Superior temporal gyrus (tissue), 1 donor: ENCODE measurements around the gene DENND10.
"Not testable (repeated sequence)": the region's sequence is repeated elsewhere in the genome, so short reads cannot be mapped to it uniquely, and the experiment has no call there.

Source experiments
- DNase-seq: peaks from one replicate; pipeline ENCODE4 v3.0.0-alpha.2; 2016; ENCODE audit errors: extremely low spot score

Gene DENND10, protein sequence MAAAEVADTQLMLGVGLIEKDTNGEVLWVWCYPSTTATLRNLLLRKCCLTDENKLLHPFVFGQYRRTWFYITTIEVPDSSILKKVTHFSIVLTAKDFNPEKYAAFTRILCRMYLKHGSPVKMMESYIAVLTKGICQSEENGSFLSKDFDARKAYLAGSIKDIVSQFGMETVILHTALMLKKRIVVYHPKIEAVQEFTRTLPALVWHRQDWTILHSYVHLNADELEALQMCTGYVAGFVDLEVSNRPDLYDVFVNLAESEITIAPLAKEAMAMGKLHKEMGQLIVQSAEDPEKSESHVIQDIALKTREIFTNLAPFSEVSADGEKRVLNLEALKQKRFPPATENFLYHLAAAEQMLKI

GRCh38 chr10:119103903-119104653 is at the start of gene DENND10:
Gene DENND10 (plus strand): TSS chr10:119104113. CDS start chr10:119104143, 30 bp downstream.
- DNase-seq = peak; percentile 63

DNA sequence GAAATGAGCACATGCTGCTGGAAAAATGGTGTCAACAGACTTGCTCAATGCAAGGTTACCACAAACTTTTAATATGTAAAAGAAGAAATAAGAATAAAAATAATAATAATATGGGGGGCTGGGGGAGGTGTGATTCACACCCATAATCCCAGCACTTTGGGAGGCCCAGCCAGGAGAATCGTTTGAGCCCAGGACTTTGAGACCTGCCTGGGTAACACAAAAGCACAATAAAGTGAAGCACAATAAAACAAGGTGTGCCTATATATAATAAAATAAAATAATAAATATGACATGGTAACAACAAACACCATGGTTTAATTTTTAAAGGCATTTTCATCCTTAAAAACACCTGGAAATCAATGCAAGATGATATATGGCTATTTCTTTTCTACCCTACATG is 48.4 kb upstream of the DENND10 start:
- DNase-seq = no peak

- DNase-seq = no peak
Observed at GRCh38 chr10:119058010-119058409, 45.9 kb upstream of the DENND10 start.

DNA sequence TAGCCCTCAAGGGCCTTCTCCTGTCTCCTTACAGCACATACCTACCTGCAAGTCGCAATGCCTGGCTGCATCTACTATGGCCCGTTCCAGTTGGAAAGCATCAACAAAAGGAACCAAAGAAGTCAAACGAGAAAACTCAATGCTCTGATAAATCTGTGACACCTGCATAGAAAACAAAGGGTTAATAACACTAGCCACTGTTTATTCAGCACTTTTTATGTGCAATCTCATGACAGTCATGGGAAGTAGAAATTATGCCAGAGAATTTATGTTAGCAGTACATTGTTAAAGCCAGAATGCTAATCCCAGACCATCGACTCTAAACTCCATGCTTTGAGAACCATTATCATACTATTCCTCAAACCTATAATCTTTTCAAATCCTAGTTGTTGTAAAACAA is 44.4 kb upstream of the DENND10 start:
- no peak for DNase-seq

DNA sequence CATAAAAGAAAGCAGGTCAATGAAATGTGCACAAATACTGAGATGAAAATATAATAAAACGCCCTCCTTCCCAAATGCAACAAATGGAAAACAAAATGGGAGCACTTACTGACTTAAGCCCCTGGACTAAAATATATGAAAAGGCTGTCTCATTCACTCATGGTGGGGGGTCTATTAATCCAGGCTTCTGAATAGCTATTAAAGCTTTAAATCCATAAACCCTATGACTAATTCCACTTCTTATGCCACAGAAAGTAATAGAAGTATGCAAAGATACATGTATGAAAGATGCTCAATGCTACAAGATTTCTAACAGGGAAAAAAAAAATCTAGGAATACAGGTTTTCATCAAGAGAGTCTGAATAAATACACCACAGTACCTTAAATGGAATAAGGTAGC is 43.8 kb upstream of the DENND10 start:
- DNase-seq = no peak

GRCh38 chr10:119061352-119061751 is 42.6 kb upstream of the DENND10 start:
- DNase-seq = no peak

GRCh38 chr10:119061926-119062325 is 42.0 kb upstream of the DENND10 start:
- DNase-seq = no peak

DNA sequence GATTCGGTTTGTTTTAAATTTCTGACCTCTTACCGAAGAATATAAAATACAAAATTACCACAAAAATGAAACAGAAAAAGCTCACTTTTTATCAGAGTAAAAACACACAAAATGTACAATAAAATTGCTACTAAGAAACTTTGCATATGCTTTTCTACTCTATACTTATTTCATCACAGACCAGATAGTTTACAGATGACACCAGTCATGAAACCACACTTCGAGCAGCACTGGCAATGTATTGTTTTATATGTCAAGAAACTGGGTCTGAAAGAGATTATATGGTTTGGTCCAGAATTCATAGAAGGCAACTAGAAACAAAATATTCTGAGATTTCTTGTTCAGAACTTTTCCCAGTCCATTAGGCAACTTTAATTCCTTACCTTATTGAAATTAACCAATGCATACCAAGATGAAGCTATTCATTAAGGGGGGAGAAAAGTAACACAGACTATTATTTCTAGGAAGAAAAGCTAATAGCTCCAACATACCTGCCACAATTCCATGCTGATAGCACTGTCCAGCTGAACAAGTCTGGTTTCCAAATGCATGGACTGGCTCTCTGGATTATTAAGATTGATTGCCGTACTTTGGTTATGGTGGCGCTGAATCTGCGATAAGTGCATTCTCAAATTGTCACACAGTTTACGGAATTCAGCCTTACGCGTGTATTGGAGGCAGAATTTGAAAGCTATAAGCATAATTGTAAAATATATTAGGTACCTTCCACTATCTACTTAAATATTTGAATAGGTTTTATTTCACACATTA is 33.3 kb upstream of the DENND10 start:
- no peak for DNase-seq

DNA sequence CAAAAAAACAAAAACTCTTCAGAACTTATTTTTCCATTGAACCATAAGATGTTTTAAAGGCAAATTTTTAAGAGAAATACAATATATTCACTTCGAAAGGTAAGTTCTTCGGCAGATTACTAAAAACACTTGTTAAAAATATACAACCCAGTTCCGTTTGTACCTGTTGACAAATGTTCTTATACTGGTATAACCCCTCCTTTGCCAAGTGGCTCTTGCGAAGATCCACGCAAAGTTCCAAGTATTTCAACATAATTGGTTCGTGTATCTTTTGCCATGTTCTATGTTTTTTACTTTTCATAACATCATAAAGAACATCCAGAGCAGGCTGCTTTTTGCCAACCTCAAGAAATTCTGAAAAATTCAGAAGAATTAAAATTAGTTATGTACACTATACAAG is 30.3 kb upstream of the DENND10 start:
- DNase-seq = no peak

- no peak for DNase-seq
Observed at GRCh38 chr10:119078422-119079179, 25.3 kb upstream of the DENND10 start.

- DNase-seq = no peak
Observed at GRCh38 chr10:119079599-119080520, 24.1 kb upstream of the DENND10 start.

DNA sequence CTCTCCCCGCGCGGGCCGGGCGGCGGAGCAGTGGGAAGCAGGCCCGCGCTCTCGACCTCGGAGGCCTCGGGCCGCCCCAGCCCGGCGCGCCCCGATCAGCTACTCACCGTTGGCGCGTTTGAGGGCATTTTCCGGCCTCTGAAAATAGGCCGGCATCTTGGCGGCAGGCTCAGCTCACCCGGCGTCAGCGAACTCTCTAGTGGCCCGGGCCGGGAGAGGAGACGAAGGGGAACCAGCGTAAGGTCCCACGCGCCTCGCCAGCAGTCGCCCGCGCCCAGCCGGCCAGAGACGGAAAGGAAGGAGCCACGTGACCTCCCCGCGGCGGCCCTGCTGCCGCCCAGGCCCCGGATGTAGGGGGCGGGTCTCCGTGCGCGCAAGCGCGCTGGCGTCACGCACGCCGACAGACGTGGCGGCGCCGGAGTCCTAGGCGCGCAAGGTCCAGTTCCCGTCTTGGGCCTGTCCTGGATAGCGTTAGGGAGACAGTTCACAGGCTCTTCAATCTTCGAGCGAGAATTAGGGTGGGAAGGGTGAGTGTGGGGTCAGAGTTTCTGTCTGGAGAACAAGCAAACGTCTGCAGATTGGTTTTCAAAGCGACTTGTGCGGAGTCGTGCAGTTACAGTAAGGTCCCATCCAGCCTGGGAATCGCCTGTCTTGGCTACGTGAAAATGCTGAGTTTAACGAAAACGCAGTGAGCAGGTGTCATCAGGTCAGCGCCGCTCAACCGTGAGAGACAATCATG is 23.2 kb upstream of the DENND10 start, which contains the start of gene EIF3A:
EIF3A (minus strand) TSS at position 297 of the 739 bp plus-strand sequence; CDS start at position 156, 141 bp downstream.
- peak; percentile 93 for DNase-seq

DNA sequence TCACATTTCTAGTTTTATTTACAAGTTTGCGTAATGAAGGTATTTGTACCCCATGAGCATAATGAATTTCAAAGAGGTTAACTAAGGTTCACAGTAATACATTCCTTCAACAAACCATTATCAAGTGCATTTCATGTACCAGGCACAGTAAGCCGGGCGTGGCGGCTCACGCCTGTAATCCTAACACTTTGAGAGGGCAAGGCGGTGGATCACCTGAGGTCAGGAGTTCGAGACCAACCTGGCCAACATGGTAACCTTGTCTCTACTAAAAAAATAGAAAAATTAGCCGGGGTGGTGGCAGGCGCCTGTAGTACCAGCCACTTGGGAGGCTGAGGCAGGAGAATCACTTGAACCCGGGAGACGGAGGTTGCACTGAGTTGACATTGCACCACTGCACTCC is 19.0 kb upstream of the DENND10 start:
- DNase-seq = no peak

DNA sequence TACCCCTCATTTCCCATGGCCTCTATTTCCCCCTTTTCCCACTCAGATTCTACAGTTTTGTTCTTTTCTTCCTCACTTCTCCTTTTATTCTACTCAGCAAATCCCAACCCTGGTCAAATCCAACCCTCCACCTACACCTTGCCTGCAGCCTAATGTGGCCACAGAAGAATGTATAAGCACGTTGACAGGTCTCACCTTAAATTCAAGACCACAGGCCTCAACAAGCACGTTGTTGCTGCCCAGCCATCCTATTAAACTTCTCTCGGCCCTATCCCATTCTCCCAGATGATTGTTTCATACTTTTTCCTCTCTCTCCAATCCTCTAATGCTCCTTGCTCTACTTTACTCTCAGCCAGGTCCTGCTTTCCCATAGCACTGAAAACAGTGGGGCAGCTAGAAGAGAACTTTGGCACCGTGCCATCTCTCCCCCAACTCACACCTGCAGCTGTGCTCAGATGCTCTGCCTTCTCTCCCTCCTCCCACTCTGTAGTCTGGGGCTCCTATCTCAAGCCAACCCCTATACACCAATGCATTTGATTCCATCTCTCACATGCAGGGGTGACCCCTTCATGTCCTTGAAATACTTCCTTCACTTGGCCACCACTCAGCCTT is 16.5 kb upstream of the DENND10 start:
- DNase-seq = no peak

DNA sequence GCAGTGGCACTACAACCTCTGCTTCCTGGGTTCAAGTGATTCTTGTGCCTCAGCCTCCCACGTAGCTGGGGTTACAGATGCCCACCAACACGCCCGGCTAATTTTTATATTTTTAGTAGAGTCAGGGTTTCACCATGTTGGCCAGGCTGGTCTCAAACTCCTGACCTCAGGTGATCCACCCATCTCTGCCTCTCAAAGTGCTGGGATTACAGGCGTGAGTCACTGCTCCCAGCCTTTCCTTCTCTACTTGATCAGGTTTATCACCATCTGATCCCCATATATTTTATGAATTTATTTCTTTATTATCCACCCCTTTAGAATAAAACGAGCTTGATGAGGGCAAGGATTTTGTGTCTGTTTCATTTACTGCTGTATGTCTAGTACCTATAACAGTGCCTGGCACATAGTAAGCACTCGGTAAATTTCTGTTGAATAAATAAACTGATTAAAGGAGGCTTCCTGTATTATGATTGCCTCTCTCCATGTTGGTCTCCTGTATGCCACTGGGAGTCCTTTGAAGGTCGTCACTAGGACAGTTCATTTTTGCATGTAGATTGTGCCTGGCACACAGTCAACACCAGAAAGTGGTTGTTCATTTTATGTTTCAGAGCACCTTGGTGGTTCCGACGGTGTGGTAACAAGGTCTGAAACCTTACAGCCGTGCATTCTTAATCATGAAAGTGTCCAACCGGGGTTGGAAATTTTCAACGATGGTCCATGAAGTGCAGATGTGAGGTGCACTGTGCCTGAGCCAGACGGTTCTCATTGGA is 13.7 kb upstream of the DENND10 start:
- DNase-seq = no peak

DNA sequence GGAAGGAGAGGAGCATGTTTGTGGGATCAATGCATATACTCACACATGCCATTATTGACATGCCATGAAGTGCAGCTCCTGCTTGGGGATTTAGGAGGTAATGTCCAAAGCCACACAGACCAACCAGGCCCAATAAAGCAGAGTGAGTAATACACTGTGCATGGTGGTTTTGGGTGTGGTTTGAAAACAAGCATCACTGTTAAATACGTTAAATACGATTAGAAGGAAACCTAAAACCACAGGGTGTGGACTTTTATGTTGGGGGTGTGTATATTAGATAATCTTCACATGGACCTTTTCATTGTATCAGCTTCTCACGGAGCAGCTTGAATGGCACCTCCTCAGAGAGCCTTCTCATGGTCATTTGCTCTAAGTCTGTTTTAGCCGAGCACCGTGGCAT is 12.9 kb upstream of the DENND10 start:
- DNase-seq = no peak

DNA sequence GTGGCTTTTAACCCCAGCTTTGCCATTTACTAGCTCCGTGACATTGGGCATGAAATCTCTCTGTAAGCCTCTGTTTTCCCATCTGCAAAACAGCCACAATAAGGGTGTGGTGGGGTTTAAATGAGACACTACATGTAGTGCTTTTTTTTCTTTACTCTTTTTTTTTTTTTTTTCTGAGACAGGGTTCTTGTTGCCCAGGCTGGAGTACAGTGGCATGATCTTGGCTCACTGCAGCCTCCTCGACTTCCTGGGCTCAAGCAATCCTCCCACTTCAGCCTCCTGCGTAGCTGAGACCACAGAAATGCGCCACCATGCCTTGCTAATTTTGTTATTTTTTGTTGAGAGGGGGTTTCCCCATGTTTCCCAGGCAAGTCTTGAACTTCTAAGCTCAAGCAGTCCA is 8.3 kb upstream of the DENND10 start:
- DNase-seq = no peak

DNA sequence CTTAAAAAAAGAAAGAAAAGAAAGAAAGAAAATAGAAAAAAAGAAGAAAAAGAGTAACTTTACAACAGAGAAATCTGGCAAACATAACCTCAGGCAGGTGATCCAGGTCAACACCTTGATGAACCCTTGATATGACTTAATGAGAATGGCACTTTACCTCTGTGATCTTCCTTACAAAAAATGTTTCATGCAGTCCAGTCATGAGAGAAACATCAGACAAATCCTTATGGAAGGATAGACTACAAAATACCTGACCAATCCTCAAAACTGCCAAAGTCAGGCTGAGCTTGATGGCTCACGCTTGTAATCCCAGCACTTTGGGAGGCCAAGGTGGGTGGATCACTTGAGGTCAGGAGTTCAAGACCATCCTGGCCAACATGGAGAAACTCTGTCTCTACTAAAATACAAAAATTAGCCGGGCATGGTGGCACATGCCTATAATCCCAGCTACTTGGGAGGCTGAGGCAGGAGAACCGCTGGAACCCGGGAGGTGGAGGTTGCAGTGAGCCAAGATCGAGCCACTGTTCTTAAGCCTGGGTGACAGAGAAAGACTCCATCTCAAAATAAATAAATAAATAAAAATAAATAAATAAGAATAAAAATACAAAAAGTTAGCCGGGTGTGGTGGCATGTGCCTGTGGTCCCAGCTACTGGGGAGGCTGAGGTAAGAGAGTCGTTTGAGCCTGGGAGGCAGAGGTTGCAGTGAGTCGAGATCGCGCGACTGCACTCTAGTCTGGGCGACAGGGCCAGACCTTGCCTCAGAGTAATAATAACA is 7.1 kb upstream of the DENND10 start:
- DNase-seq = not testable (repeated sequence)
